HCT116 (cell line): ENCODE measurements around the gene CHN1.

Experiments
- CTCF ChIP-seq, 3 experiments: fragments of 200-600 bp in 1 of 3; sonication (generic) in 1 of 3; IDR thresholded peaks in 2 of 3; conservative IDR thresholded peaks in 1 of 3; 2 replicates each; pipeline ENCODE4 v1.5.1; 2012 to 2017; ENCODE audit warnings: low read depth in 2 of 3, low read length in 2 of 3, antibody characterized with exemption in 1 of 3, borderline replicate concordance in 1 of 3, control low read depth in 1 of 3, mild to moderate bottlenecking in 1 of 3, mixed read lengths in 1 of 3, mixed run types in 1 of 3, moderate library complexity in 1 of 3; ENCODE audit not compliant: insufficient read depth in 1 of 3
- EZH2 ChIP-seq: fragments of 200-600 bp; sonication (generic); IDR thresholded peaks from 2 replicates; pipeline ENCODE4 v1.6.1; 2017; ENCODE audit warnings: antibody characterized with exemption, mixed run types
- SIN3A ChIP-seq: IDR thresholded peaks from 2 replicates; pipeline ENCODE4 v1.6.1; 2012; ENCODE audit warnings: low read depth
- TF ChIP-seq, protein P1 (sequence below): IDR thresholded peaks from 2 replicates; pipeline ENCODE4 v1.6.1; 2012; ENCODE audit warnings: low read depth

DNA sequence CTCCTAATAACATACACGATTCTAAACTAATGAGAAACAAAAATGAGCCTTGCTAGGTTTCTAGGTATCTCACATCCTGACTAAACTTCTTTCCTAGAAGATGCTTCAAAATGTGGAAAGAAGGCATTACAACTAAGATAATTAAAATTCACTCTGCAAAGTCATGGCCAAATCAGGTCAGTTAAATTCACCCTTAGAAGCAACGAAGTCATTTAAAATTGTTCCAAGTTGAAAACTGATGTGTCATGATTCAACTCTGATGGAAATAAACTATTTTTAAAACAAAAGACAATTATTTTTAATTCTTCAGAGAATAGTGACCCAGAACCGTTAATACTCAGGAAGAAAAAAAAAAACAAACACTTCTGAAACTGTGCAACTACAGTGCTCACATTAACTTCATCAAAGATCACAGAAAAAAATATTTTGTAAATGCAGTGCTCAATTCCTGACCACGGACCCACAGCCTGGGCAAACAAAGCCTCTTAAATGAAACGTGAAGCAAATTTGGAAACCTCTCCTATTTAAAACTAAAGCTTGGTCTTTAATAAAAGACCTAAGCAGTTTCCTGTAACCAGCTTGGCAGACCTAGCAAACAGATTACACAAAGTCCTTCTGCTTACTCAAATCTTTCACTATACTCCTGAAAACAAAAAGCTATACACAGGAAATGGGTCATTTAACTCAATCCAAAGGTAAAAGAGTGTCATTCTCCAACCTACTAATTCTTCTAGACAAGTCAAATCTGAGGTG lies 39.0 kb downstream of the CHN1 start:
- TF ChIP-seq, protein P1, sequence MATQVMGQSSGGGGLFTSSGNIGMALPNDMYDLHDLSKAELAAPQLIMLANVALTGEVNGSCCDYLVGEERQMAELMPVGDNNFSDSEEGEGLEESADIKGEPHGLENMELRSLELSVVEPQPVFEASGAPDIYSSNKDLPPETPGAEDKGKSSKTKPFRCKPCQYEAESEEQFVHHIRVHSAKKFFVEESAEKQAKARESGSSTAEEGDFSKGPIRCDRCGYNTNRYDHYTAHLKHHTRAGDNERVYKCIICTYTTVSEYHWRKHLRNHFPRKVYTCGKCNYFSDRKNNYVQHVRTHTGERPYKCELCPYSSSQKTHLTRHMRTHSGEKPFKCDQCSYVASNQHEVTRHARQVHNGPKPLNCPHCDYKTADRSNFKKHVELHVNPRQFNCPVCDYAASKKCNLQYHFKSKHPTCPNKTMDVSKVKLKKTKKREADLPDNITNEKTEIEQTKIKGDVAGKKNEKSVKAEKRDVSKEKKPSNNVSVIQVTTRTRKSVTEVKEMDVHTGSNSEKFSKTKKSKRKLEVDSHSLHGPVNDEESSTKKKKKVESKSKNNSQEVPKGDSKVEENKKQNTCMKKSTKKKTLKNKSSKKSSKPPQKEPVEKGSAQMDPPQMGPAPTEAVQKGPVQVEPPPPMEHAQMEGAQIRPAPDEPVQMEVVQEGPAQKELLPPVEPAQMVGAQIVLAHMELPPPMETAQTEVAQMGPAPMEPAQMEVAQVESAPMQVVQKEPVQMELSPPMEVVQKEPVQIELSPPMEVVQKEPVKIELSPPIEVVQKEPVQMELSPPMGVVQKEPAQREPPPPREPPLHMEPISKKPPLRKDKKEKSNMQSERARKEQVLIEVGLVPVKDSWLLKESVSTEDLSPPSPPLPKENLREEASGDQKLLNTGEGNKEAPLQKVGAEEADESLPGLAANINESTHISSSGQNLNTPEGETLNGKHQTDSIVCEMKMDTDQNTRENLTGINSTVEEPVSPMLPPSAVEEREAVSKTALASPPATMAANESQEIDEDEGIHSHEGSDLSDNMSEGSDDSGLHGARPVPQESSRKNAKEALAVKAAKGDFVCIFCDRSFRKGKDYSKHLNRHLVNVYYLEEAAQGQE, result no peak
- TF ChIP-seq CTCF (IDR thresholded peaks at IDR 0.05 in 2 of 3, conservative IDR thresholded peaks at IDR 0.05 in 1 of 3; ENCODE audit: borderline replicate concordance in 1 of 3, insufficient read depth in 1 of 3, low read depth in 2 of 3, low read length in 2 of 3) (no peak), EZH2 (no peak), SIN3A (no peak)
